ENCODE measurements around the gene CLP1.
"Not testable (repeated sequence)": the region's sequence is repeated elsewhere in the genome, so short reads cannot be mapped to it uniquely, and the experiment has no call there.

The CLP1 gene

GRCh38 chr11:57667117-57667735, 9.7 kb downstream of the CLP1 start:
- peak; percentile 92 for FAIRE-seq

- peak; percentile 86 for FAIRE-seq
Observed at GRCh38 chr11:57667736-57668433, 10.3 kb downstream of the CLP1 start, which contains the start of gene ZDHHC5. TSS of gene ZDHHC5 (plus strand) at chr11:57668114. CDS start at chr11:57673091, 4,977 bp downstream.

GRCh38 chr11:57668434-57668782, 10.8 kb downstream of the CLP1 start:
- no peak for FAIRE-seq

GRCh38 chr11:57674251-57674650, 16.7 kb downstream of the CLP1 start:
- FAIRE-seq = no peak

GRCh38 chr11:57675176-57675941, 17.8 kb downstream of the CLP1 start:
- no peak for FAIRE-seq

GRCh38 chr11:57679396-57679795, 21.8 kb downstream of the CLP1 start:
- no peak for FAIRE-seq

GRCh38 chr11:57680552-57680874, 23.0 kb downstream of the CLP1 start:
- no peak for FAIRE-seq

GRCh38 chr11:57681168-57681567, 23.6 kb downstream of the CLP1 start:
- no peak for FAIRE-seq

GRCh38 chr11:57690474-57690873, 32.9 kb downstream of the CLP1 start:
- FAIRE-seq = not testable (repeated sequence)

- no peak for FAIRE-seq
Observed at GRCh38 chr11:57698843-57699365, 41.3 kb downstream of the CLP1 start.

GRCh38 chr11:57699813-57700212, 42.3 kb downstream of the CLP1 start:
- FAIRE-seq = no peak

GRCh38 chr11:57700425-57700824, 42.9 kb downstream of the CLP1 start:
- FAIRE-seq = no peak

- FAIRE-seq = no peak
Observed at GRCh38 chr11:57703341-57703740, 45.8 kb downstream of the CLP1 start.

GRCh38 chr11:57704932-57705331, 47.4 kb downstream of the CLP1 start:
- no peak for FAIRE-seq

GRCh38 chr11:57705432-57705831, 47.9 kb downstream of the CLP1 start:
- not testable (repeated sequence) for FAIRE-seq

- no peak for FAIRE-seq
Observed at GRCh38 chr11:57709802-57710367, 52.3 kb downstream of the CLP1 start.
